D721Med (cell line): ENCODE results near the gene RETREG1.

Source experiments
- DNase-seq: peaks from one replicate; pipeline ENCODE4 v3.0.0; 2011; ENCODE audit warnings: low spot score; ENCODE audit not compliant: insufficient read length
- FAIRE-seq: peaks from 2 replicates; lab custom pipeline; 2011; peaks lifted over from hg19 to GRCh38; lab: Jason Lieb, UNC
- CTCF ChIP-seq: IDR thresholded peaks from 2 replicates; pipeline ENCODE4 v1.5.1; 2012; ENCODE audit warnings: mild to moderate bottlenecking, control low read depth; ENCODE audit not compliant: insufficient read depth; ENCODE audit errors: missing control alignments

Gene RETREG1

DNA sequence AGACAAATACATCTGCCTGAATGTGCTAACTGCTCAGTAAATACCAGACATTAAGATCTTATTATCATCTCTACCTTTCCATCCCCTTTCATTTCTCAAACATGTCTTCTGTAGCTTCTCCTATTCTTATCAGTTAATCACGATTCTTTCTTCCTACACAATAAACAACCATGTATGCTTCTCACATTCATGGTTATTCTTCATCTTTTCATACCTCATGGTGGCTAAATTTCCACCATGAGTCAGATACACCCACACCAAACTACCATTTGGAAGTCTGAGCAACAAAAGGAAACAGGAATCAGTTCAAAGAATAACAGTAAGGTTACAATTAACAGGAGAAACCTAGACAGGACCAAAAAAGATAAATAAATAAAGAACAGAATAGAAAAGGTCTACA is 158.9 kb downstream of the RETREG1 start:
- no peak for DNase-seq
- FAIRE-seq = no peak
- no peak for TF ChIP-seq CTCF

- no peak for FAIRE-seq
- no peak for TF ChIP-seq CTCF
Measured at GRCh38 chr5:16457451-16457850, 159.3 kb downstream of the RETREG1 start.

GRCh38 chr5:16456103-16456832 is 160.5 kb downstream of the RETREG1 start:
- FAIRE-seq = no peak

More at GRCh38 chr5:16457451-16457850, 159.3 kb downstream of the RETREG1 start:
- DNase-seq = no peak

GRCh38 chr5:16455668-16456067 is 161.1 kb downstream of the RETREG1 start:
- no peak for DNase-seq
- FAIRE-seq = no peak
- TF ChIP-seq CTCF = no peak

More at GRCh38 chr5:16456103-16456832, 160.5 kb downstream of the RETREG1 start:
- peak; percentile 36 for DNase-seq
- TF ChIP-seq CTCF = peak; percentile 64

- TF ChIP-seq CTCF = no peak
- FAIRE-seq (no peak), DNase-seq (no peak)
Measured at GRCh38 chr5:16454686-16455085, 162.1 kb downstream of the RETREG1 start.

- no peak for FAIRE-seq
- TF ChIP-seq CTCF = no peak
- DNase-seq = no peak
Measured at GRCh38 chr5:16453609-16454008, 163.2 kb downstream of the RETREG1 start.

GRCh38 chr5:16450163-16450562 is 166.6 kb downstream of the RETREG1 start:
- no peak for DNase-seq
- no peak for TF ChIP-seq CTCF
- no peak for FAIRE-seq
